GM12874 (cell line): Measurements from ENCODE around the gene LGR5.

ENCODE experiments used
- TF ChIP-seq, protein P1 (sequence below): IDR thresholded peaks from 2 replicates; pipeline ENCODE4 v1.5.1; 2011; ENCODE audit warnings: low read depth, mild to moderate bottlenecking, control low read depth, low read length, moderate library complexity; ENCODE audit not compliant: insufficient read depth

The LGR5 gene

DNA sequence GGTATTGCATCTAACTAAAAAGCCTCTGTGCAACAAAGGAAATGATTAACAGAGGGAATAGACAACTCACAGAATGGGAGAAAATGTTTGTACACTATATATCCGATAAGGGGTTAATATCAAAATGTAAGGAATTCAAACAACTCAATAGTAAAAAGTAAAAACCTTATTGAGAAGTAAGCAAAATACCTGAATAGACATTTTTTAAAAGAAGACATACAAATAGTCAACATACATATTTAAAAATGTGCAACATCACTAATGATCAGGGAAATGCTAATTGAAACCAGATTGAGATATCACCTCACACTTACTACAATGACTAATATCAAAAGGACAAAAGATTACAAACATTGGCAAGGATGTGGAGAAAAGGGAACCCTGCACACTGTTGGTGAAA is 31.9 kb upstream of the LGR5 start:
- TF ChIP-seq, protein P1, sequence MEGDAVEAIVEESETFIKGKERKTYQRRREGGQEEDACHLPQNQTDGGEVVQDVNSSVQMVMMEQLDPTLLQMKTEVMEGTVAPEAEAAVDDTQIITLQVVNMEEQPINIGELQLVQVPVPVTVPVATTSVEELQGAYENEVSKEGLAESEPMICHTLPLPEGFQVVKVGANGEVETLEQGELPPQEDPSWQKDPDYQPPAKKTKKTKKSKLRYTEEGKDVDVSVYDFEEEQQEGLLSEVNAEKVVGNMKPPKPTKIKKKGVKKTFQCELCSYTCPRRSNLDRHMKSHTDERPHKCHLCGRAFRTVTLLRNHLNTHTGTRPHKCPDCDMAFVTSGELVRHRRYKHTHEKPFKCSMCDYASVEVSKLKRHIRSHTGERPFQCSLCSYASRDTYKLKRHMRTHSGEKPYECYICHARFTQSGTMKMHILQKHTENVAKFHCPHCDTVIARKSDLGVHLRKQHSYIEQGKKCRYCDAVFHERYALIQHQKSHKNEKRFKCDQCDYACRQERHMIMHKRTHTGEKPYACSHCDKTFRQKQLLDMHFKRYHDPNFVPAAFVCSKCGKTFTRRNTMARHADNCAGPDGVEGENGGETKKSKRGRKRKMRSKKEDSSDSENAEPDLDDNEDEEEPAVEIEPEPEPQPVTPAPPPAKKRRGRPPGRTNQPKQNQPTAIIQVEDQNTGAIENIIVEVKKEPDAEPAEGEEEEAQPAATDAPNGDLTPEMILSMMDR, result no peak

DNA sequence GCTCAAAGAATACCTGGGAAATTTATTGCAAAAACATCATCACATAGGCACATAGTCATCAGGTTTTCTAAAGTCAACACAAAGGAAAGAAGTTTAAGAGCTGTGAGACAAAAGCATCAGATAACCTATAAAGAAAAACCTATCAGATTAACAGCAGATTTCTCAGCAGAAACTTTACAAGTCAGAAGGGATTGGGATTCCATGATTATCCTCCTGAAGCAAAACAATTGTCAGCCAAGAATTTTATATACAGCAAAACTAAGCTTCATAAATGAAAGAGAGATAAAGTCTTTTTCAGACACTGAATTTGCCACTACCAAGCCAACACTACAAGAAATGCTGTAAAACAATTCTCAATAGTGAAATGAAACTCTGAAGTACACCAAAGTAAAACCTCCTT is 28.8 kb upstream of the LGR5 start:
- TF ChIP-seq, protein P1, result no peak

DNA sequence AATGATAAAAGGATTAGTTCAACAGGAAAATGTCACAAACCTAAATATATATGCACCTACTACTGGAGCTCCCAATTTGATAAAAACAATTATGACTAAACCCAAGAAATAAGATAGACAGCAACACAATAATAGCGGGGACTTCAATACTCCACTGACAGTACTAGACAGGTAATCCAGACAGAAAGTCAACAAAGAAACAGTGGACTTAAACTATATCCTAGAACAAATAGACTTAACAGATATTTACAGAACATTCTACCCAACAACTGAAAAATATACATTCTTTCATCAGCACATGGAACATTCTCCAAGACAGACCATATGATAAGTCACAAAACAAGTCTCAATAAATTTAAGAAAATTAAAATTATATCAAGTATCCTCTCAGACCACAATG is 28.0 kb upstream of the LGR5 start:
- TF ChIP-seq, protein P1, result no peak

DNA sequence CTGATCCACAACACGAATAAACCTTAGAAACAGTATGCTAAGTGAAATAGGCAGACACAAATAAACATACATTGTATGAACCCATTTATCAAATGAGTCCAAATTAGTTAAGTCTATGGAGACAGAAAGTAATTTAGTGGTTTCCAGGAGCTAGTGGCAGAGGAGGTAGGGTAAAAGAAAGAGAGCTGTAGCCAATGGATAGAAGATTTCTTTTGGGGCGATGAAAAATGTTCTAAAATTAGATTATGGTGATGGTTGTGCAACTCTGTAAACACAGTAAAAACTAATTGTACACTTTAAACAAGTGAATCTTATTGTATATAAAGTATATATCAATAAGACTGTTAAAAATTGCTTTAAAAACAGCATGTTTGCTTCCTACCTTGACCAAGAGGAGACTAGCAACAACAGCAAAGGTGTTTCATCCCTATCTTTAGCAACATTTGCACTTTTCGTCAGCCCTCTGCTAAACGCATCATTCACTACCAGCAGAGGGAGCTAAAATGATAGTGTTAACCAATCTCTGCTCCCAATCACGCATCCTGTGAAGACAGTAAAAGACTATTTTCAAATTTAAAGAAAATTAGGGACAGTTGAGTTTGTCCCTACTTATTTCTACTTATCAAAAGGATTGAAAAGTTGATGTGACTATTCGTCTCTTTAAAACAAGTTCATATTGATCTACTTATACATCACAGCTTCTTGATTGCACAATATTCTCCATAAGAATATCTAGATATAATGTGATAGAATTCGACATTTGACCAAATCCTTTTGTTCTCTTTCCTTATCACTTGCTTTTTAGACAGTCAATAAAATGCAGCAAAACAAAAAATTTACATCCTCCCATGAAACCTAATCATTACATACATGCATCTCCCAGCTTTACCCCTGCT is 24.0 kb upstream of the LGR5 start:
- TF ChIP-seq, protein P1, result peak; percentile 55; the same call in 1 of the 2 replicates

DNA sequence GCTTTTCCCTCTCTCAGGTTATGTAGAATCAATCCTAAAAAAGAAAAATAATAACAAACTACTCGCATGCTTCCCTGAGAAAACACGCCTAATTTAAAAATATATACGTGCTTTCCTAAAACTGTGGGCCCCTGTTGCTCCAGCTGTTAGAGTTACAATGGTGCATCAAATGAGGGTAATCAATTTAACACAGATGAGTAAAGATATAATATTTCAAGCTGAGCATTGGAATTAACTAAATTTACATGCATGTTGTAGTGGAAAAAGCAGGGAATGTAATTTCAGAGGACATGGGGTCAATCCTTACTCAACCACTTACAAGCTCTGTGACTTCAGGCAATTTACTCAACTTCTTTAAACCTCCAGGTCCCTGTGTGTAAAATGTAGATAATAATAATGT is 22.4 kb upstream of the LGR5 start:
- TF ChIP-seq, protein P1, result no peak

DNA sequence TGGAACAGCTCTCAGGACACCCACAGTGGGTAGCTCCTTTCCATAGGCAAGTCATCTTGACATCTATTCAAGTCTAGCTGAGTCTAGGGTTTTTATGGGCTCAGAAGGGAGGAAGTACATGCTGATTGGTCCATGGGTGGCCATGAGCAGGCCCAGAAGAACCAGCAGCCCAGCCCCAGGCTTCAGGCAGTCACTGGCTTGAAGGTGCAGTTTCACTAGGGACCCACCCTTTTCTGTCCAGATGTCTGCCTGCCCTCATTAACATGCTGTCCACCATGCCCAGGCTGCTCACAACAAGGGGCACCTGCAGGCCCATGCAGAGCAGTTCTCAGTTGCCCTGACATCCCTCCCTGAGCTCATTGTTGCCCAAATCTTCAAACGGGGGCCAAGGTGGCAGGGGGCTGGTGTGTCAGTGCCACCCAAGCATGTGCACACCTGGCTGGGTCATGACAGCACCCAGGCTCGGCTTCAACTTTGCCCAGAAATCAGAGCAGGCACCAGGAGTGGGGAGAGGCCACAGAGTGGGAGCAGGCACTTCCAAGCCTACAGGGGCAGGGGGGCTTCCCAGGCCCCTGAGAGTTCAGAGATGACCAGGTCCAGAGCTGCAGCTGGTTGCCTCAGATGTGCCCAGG is 18.7 kb upstream of the LGR5 start:
- TF ChIP-seq, protein P1, result no peak

DNA sequence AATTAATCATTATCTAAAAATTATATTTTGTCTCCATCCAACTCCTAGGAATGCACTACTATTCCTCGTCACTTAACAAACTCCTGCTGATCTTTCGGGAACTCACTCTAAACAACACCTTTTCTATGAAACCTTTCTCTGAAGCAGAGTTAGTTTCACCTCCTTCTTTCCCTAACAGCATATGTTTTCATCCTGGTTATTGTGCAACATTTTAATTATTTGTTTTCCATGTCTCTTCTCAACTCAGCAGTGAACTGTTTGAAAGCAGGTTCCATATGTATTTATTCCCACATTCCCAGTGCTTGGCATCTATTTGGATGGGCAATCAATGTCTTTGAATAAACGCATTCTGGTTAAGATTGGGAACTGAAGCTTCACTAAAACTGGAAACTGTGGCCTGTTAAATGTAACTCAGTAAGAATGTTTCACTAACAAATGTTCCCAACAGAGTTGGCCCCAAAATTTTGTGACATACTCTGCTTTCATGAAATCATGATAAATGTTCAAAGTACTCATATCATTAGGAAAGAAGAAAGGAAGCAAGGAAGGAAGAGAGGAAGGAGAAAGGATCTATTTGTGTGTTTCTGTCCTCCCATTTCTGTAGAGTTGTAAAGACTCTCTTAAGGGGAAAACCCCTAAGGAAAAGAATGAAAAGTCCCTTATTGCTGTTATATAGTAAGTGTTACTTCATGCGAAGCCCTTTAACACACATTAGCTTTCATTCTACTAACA is 13.9 kb upstream of the LGR5 start:
- TF ChIP-seq, protein P1, result no peak
